ENCODE results near the gene UHRF1. TPM values are rescaled to one million over a fixed set of nuclear protein-coding genes. Genes with fewer than 3 reads are reported as not detected.
A peak's percentile ranks its signal among the peaks of the same experiment; 100 is the strongest.

UHRF1 gene
- total RNA-seq, 4 donors from 2014 or later: 3.4 to 21.7 (median 11.5) TPM

DNA sequence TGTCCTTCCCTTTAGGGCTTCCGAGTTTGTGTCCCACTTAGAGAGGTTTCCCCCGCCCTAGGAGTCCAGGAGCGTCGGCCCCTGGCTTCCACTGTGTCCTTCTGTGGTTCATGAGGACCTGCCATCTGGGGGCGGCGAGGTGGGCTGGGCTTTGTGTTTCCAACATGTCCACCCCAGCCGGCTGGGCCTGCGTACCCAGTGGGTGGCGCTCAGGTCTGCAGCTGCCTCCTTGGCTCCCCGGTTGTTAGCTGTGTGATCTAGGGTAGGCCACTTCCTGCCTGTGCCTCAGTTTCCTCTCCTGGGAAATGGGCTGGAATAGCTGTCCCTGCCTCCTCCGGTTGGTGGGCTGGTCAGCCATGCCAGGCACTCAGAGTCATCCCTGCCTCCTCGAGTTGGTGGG, 88.0 kb downstream of the UHRF1 start:
- peaks cover 0 to 47% (median 0%) of the 10 kb centered on the region in 3 donors for H3K36me3 ChIP-seq
- no peak for TF ChIP-seq POLR2A (IDR thresholded peaks at IDR 0.05)
- TF ChIP-seq, protein P1, sequence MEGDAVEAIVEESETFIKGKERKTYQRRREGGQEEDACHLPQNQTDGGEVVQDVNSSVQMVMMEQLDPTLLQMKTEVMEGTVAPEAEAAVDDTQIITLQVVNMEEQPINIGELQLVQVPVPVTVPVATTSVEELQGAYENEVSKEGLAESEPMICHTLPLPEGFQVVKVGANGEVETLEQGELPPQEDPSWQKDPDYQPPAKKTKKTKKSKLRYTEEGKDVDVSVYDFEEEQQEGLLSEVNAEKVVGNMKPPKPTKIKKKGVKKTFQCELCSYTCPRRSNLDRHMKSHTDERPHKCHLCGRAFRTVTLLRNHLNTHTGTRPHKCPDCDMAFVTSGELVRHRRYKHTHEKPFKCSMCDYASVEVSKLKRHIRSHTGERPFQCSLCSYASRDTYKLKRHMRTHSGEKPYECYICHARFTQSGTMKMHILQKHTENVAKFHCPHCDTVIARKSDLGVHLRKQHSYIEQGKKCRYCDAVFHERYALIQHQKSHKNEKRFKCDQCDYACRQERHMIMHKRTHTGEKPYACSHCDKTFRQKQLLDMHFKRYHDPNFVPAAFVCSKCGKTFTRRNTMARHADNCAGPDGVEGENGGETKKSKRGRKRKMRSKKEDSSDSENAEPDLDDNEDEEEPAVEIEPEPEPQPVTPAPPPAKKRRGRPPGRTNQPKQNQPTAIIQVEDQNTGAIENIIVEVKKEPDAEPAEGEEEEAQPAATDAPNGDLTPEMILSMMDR (IDR thresholded peaks at IDR 0.05): no peak
- H3K4me1 ChIP-seq: peaks cover 6 to 13% (median 6%) of the 10 kb centered on the region in 3 donors
- no peaks in the 10 kb centered on the region for H3K9me3 ChIP-seq
- intact Hi-C loops (cut with DNase I): no loop called here
- no peaks in the 10 kb centered on the region for H3K27me3 ChIP-seq
- no peak for DNase-seq
- WGBS, 2 donors: 83 to 85% methylated on average over 2 to 11 of the region's 12 CpGs
- no peak overlapping the region for H3K4me3 ChIP-seq
- H3K27ac ChIP-seq: no peak overlapping the region

DNA sequence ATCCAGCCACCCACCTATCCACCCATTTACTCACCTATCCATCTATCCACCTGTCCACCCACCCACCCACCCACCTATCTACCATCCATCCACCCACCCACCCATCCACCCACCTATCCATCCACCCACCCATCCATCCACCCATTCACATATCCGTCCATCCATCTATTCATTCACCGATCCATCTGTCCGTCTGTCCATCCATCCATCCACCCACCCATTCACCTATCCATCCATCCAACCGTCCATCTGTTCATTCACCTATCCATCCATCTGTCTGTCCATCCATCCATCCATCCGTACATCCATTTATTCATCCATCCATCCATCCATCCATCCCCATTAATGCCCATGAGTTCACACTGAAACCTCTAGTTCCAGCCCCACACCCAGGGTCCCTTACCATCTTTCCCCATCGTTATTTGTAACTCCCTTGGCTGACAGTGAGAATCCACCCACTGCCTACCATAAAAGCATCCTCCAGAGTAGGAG, 90.9 kb downstream of the UHRF1 start:
- Histone ChIP-seq H3K4me3 (no peak overlapping the region), H3K36me3 (peaks cover 0 to 37% (median 0%) of the 10 kb centered on the region in 3 donors), H3K27ac (no peak overlapping the region), H3K4me1 (peaks cover 8 to 25% (median 9%) of the 10 kb centered on the region in 3 donors), H3K27me3 (no peaks in the 10 kb centered on the region), H3K9me3 (no peaks in the 10 kb centered on the region)
- no peak for DNase-seq
- no peak for TF ChIP-seq POLR2A (IDR thresholded peaks at IDR 0.05)
- TF ChIP-seq, protein P1 (IDR thresholded peaks at IDR 0.05): no peak
- WGBS, 2 donors: 86 to 92% methylated on average over 6 of the region's 6 CpGs
- intact Hi-C loops (cut with DNase I): no loop called here

DNA sequence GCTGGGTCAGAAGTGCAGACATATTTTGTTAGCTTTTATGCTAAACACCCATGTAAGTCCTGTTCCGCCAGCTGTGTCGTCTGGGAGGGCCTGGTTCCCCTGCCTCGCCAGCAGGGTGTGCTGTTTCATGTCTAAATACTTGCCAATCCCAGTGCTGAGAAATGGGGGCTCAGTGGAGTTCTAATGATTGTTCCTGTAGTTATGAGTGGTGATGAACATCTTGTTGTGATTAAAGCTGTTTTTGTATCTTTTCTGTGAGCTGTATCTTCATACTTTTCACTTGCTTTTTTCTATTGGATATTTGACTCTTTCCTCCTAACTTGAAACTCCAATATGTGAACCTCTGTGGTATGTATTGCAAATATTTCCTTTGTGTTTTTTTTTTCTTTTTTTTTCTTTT, 92.3 kb downstream of the UHRF1 start:
- DNase-seq: no peak
- Histone ChIP-seq H3K4me1 (peaks cover 8 to 37% (median 9%) of the 10 kb centered on the region in 3 donors), H3K9me3 (no peaks in the 10 kb centered on the region), H3K4me3 (no peak overlapping the region), H3K36me3 (peaks cover 0 to 28% (median 0%) of the 10 kb centered on the region in 3 donors), H3K27ac (no peak overlapping the region), H3K27me3 (no peaks in the 10 kb centered on the region)
- WGBS, 2 donors: 54 to 56% methylated on average over 3 of the region's 3 CpGs
- intact Hi-C loops (cut with DNase I): no loop called here
- TF ChIP-seq, protein P1 (IDR thresholded peaks at IDR 0.05): peak; percentile 9 to 75 (median 50)
- no peak for TF ChIP-seq POLR2A (IDR thresholded peaks at IDR 0.05)

DNA sequence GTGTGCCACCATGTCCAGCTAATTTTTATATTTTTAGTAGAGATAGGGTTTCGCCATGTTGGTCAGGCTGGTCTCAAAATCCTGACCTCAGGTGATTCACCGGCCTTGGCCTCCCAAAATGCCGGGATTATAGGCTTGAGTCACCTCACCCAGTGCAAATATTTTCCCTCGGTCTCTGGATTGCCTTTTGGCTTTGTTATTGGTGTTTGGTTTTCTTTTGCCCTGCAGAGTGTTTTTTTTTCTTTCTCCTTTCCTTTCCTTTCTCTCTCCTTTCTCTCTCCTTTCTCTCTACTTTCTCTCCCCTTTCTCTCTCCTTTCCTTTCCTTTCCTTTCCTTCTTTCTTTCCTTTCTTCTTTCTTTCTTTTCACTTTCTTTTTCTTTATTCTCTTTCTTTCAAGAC, 92.8 kb downstream of the UHRF1 start:
- Histone ChIP-seq H3K27ac (no peak overlapping the region), H3K4me1 (peaks cover 8 to 37% (median 9%) of the 10 kb centered on the region in 3 donors), H3K36me3 (peaks cover 0 to 27% (median 0%) of the 10 kb centered on the region in 3 donors), H3K27me3 (no peaks in the 10 kb centered on the region), H3K9me3 (no peaks in the 10 kb centered on the region), H3K4me3 (no peak overlapping the region)
- DNase-seq: no peak
- 33 to 45% methylated on average over 4 of the region's 4 CpGs for WGBS, 2 donors
- intact Hi-C loops (cut with DNase I): no loop called here
- TF ChIP-seq, protein P1 (IDR thresholded peaks at IDR 0.05): no peak
- TF ChIP-seq POLR2A (IDR thresholded peaks at IDR 0.05): no peak

DNA sequence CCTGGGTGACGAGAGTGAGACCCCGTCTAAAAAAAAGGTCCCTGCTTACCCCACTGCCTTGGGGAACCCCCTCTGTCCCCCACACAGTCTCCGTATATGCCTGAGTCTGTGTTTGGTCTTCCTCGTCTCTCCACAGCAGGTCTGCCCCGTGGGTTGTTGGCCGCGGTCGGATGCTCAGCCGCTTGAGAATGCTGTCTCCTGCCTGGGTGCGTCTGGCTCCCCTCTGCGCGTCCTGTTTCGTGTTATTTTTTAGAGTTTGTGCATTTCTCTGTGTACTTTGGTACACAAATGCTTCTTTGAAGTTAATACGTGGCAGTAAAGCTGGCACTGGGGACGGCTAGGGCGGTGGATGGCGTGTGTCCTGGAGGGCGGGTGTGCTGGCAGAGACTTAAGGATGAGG, 94.5 kb downstream of the UHRF1 start:
- Histone ChIP-seq H3K4me3 (no peak overlapping the region), H3K9me3 (no peaks in the 10 kb centered on the region), H3K27ac (no peak overlapping the region), H3K4me1 (peaks cover 8 to 37% (median 9%) of the 10 kb centered on the region in 3 donors), H3K36me3 (peaks cover 0 to 15% (median 0%) of the 10 kb centered on the region in 3 donors), H3K27me3 (no peaks in the 10 kb centered on the region)
- intact Hi-C loops (cut with DNase I): no loop called here
- WGBS, 2 donors: 87 to 91% methylated on average over 12 to 15 of the region's 18 CpGs
- no peak for DNase-seq
- TF ChIP-seq POLR2A (IDR thresholded peaks at IDR 0.05): no peak
- TF ChIP-seq, protein P1 (IDR thresholded peaks at IDR 0.05): no peak

Measured in esophagus squamous epithelium (tissue), 5 donors.